CD4-positive, alpha-beta T cell treated with Interferon gamma for 1 hour (primary cell): Measurements from ENCODE around the gene CBFA2T2.

ENCODE experiments used
- DNase-seq: peaks from one replicate; pipeline ENCODE4 v3.0.0-alpha.2; 2020

CBFA2T2 gene

DNA sequence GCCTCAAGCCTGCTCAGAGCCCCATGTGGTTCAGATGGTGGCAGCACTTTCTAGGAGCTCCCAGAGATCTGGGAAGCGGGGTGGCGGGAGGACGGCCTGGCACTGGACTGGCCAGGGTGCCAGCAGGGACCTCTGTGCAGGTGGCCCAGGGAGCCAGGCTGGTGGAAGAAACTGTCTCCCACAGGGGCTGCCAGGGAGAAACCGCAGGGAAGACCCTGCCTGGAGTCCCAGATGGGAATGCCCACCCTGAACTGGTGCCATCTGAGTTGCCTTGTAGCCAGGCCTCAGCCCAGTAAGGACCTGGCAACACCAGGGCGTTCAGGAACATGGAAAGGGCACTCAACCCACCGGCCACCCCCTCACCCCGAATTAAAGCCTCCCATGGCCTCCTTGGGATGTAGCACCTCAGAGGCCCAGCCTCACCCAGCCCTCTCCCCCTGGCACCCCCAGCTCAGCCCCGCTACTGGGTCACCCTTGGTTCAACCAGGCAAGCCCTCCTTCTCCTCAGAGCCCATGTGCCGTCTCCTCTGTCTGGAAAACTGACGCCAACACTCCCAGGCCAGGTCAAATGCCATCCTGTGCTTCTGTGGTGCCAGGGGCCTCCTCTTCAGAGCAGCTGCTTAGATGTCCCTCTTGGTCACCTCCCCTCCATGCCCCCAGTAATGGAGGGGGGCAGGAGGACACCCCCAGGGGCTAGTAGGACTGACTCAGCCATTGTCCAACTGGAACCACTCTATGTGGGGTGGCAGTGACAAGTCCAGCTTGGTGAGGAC, 166.3 kb downstream of the CBFA2T2 start:
- no peak for DNase-seq

DNA sequence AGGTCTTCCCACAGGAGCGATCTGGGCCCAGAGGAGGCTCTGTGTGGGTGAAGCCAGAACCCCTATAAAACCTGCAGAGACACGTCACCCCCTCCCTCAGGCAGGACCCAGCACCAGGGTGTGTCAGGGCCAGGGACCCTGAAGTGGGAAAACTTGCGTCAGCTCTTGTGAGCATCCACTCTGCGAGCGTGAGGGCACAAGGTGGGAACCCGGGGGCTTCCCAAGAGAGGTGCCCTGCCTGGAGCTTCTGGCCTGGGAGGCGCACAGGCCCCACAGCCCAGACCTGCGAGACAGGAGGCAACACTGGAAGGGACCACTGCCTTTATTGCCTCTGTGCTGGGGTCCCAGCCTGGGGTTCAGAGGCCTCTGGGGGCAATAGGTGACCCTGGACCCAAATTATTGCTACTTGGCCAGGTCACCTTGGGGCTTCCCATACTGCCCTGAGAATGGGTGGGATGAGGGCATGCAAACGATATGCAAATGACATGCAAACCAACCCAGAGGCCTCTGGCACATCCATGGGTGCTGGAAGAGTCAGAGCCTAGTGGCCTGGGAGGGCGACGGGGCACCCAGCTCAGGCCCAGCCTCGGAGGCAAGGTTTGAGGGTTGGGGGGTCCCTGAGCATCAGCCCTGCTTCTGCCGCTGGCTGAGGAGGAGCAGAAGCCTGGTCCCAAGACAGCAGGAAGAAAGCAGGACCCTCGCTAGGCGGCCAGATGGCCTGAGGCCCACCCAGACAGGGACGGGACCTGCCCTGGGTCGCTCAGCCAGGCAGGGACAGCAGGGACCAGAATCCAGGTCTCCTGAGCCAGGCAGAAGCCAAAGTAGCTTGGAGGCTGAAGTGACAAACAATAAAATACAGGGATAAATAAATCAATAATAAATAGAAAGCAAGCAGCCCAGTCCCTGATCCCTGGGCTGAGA, 167.1 kb downstream of the CBFA2T2 start:
- DNase-seq, result no peak

GRCh38 chr20:33657704-33658095, 167.8 kb downstream of the CBFA2T2 start:
- DNase-seq, result no peak

DNA sequence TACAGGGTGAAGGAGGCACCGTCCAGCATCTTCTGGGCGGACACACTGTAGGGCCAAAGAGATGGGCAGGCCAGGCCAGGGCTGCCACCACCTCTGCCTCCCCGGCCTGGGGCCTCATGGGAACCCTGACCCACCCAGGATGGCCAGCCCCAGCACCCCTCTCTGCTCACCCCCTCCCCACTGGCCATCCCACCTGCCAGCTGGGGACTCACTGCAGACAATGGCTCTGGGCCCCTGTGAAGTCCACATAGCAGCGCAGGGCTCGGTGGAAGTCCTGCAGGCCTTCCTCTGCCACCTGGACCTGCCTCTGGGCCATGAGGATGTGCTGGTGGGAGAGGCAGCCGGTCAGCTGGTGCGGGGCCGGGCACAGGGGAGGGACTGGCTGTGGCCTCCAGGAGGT, 168.6 kb downstream of the CBFA2T2 start:
- DNase-seq, result no peak

- DNase-seq, result no peak
Measured at GRCh38 chr20:33658929-33659328, 169.0 kb downstream of the CBFA2T2 start.

- DNase-seq, result no peak
Measured at GRCh38 chr20:33659341-33660034, 169.6 kb downstream of the CBFA2T2 start.

- DNase-seq, result no peak
Measured at GRCh38 chr20:33660035-33660684, 170.3 kb downstream of the CBFA2T2 start.

DNA sequence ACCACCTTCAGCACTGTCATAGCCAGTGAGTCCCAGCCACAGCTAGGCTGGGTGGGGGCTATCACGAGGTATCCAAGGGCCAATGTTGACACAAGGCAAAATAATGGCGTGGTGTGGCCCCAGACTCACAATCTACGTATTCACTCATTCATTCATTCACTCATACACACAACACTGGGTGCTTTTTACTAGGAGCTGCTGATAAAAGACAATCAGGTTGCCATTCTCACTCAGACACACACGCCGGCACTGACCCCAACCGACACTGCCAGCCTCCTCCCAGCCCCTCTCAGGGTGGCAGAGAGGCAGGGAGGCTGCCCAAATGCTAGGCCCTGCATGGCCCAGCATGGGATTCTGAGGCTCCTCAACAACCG, 170.8 kb downstream of the CBFA2T2 start:
- DNase-seq, result no peak

DNA sequence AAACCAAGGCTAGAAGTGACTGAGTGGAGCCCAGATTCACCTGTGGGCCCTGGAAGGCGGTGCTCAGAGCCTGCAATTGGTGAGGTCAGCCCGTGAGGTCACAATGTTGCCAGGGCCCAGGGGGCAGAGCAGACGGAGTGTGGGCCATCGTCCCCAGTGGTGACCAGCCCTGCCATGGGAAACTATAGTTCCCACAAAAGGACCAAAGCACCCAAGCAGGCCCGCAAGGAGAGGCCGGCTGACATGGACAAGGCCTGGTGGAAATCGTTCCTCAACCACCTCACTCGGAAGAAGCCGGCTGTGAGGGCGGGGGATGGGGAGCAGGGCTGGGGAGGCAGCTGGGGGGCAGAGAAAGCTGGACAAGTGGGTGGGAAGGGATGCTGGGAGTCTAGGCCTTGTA, 172.3 kb downstream of the CBFA2T2 start, which contains the start of gene C20orf144:
TSS of gene C20orf144 (plus strand) at position 156 of the 400 bp plus-strand sequence. CDS start at position 175, 19 bp downstream.
- no peak for DNase-seq

DNA sequence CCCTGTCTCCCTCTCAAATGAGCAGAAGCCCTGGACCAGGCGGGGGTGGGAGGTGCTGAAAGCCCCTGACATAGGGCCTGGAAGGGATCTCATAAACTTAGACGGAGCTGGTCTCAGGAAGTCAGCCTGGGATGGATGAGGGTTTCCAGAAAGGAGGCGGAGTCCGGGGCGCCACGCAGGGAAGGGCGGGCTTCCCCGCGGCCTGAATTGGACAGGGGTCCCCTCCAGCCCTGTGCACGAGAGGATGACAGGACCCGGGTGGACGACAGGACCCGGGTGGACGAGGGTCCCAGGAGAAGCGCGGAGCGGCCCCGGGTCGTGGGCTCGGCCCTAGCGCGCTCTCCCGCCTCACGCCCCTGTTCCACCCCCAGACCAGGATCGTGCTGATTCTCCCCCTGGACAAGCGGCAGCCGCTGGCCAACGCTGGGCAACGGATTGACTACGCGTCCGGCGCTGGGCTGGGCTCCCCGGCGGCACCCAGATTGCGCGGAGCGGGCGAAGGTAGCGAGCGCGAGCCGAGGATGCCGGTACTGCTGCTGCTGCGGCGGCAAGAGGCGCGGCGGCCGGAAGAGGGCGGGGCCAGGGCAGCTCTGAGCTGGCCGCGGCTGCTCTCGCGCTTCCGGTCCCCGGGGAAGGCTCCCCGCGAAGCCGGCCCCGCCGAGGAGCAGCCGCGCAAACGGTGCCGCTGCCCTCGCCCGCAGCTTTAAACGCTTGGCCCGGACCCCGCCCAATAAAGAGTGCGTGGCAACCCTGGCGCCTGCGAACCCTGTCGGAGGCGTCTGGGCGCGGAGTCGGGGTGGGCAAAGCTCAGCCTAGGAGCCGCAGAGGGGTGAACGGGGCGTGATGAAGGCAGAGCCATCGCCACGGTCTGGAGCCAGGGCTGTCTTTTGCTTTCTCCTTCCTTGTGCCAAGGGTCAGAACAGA, 173.5 kb downstream of the CBFA2T2 start:
- DNase-seq, result peak; percentile 83

GRCh38 chr20:33664085-33664761, 174.3 kb downstream of the CBFA2T2 start:
- DNase-seq, result no peak

DNA sequence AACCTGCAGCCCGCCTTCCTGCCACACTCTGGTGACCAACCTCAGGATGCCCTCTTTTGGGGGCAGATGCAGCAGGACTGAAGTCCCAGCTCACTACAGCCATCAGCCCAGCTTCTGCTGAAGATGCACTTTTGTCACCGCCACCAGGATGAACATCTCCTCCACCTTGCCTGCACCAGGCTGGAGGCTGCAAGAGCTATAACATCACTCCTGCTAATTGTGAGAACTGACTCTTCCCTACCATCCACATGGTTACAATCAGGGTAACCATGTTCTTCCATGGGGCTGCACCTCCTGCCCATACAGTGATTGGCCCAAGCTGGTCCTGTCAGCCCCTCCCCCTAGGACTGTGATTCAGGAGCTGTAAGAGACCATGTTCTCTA, 174.9 kb downstream of the CBFA2T2 start:
- no peak for DNase-seq

DNA sequence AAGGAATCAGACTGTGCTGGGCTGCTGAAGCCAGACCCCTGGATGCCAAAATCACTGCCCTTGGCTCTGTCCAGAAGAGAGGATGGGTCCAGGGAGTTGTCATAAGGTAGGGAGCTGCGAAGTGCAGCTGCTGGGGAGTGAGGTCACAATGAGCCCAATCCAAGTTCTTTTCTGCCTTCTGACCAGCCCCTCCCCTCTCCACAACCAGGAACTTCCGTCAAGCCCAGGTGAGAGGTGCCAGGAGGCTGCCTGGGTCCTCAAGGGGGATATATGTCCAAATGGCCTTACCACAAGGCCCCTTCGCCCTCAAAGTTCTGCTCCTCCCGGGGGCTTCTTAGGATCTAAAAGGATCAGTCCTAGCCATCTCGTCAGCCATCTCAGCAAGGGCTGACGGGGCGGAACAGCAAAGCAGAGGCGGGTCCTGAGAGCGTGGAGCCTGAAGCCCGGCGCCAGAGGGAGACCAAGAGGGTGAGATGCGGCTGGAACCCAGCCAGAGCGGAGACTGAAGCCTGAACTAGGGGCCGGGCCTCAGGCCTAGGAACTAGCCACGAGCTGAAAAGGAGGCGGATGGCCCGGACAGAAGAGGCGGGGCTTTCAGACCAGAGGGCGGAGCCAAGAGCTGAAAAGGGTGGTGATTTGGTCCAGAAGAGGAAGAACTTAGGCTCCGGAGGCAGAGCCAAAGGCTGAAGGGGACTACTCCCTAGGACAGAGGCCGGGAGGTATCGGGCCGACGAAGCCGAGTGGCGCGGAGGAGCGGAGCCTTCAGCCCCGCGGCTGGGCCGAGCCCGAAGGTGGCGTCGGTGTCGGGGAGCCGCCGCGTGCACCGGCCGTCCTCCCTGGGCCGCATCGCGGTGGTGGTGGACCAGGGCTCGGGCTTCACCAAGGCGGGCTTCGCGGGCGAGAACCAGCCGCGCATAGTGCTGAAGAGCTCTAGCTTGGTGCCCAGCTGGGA, 176.7 kb downstream of the CBFA2T2 start, which contains the start of gene ACTL10:
TSS of gene ACTL10 (plus strand) at position 651 of the 952 bp plus-strand sequence. CDS start 555 bp downstream, outside the sequence.
- peak; percentile 91 for DNase-seq

- peak; percentile 22 for DNase-seq
Measured at GRCh38 chr20:33667245-33667675, 177.4 kb downstream of the CBFA2T2 start.

- peak; percentile 78 for DNase-seq
Measured at GRCh38 chr20:33667676-33668465, 178.0 kb downstream of the CBFA2T2 start.

- DNase-seq, result no peak
Measured at GRCh38 chr20:33668466-33669155, 178.7 kb downstream of the CBFA2T2 start.

GRCh38 chr20:33669224-33669623, 179.3 kb downstream of the CBFA2T2 start:
- no peak for DNase-seq
